CD4-positive, alpha-beta T cell treated with Interferon gamma for 1 hour (primary cell): Measurements from ENCODE around the gene AIMP1.

Source experiments
- DNase-seq: peaks from one replicate; pipeline ENCODE4 v3.0.0-alpha.2; 2020

The AIMP1 gene

DNA sequence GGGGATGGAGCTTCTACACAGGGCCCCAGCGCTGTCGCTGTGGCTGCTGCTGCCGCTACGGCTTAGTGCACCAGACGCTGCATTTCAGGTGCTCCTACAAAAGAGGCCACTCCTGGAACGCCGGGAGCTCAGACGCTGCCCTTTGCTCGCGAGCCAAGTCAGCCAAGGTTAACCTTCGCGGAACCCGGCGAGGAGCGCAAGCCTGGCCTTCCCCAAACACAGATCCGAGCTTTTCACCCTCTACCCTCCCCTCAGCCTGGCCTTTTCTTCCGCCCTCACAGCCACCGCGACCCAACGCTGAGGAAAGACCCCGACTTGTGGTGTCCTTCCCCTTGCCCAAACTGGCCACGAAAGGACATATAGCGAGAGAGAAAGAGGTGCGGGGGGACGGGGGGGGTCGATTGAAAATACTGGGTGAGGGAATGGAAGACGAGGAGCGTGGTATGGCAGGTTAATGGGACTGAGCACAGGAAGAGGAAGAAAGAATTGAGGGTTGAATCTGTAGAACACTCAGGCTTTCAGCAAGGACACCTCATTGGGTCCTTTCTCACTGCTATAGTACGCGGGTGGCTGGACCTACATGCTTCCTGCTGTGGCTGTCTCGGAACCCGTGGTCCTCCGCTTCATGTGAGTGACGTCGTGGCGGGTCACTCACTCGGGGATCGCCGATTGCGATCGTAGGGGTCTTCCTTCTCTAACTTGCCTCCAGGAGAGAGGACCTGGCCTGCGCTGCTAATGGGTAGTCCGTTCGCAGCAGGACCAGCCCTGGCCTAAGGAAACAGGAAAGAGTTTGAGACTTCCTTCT is at the start of gene AIMP1, which contains the start of gene TBCK:
Gene AIMP1 (plus strand): TSS at position 583 of the 805 bp plus-strand sequence. CDS start 8,460 bp downstream, outside the sequence.
Gene TBCK (minus strand): TSS at position 242 of the 805 bp plus-strand sequence. CDS start 7,249 bp downstream, outside the sequence.
- peak; percentile 90 for DNase-seq

DNA sequence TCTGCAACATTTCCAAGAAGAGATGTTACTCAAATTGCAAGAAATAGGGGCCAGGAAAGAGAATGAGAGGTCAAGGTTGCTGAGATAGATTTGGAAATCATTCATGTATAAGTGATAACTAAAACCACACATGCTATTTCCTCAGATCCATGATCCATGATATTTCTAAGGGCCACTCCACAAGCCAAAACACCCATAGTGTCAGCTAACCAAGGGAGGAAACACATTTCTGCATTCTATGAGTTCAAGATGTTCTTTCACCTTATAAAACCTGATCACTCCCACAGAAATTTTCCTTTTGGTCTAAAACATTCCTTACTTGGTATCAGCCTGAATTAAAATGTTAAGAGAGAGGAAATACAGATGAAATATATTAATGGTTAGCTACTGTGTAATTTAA is 47.6 kb upstream of the AIMP1 start:
- no peak for DNase-seq

DNA sequence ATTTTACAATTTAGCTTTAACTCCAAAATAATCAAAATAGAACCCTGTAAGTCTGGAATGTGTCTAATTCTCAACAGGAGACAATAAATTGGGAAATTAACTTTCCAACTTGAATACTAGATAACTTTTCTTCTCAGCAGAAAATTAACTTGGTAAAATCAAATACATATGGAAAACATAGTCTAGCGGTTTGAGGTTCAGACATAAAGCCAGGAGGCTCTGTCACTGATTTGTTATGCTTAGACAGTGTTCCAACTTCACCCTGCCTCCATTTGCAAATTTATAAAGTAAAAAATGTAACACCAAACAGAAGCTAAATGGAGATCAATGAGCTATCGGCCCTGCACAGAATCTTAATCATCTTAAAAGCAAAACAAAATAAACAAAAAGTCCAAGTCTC is 46.6 kb upstream of the AIMP1 start:
- DNase-seq, result no peak

- no peak for DNase-seq
These were observed 45.6 kb upstream of the AIMP1 start for GRCh38 chr4:106270736-106271135.

- DNase-seq, result no peak
These were observed 42.5 kb upstream of the AIMP1 start for GRCh38 chr4:106273831-106274230.

DNA sequence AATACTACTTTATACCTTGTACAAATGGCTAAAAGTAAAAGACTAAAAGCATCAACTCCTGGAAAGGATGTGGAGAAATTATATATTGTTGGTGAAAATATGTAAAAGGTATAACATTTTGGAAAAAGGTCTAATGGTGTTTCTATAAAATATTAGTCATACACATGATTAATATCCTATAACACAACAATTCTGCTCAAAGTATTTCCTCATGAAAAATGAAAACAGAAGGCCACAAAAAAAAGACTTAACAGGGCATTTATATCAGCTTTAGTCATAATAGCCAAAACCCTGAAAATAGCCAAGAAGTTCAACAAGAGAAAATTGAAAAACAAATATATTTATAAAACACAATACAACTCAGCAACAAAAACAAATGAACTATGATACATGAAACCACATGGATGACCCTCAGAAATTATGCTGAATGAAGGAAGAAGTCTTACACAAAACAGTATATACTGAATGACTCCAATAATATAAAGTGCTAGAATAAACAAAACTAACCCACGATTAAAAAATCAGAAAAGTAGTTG is 39.1 kb upstream of the AIMP1 start:
- DNase-seq, result no peak

DNA sequence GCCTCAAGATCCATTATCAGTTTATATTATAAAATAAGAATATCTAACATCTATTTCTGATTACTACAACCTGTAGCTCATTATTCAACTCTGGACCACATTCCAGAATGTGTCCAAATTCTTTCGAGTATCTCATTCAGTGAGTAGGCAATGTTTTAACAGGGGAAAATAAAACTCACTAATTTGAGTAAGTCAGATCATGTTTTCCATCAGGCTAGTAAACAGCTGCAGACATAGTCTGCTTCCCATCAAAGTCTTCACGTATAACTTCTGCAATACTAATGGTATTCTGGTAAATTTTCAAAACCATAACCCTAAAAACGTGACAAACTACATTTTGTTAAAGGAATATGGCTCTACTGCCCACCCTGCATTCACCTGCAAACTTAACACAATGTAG is 32.1 kb upstream of the AIMP1 start:
- no peak for DNase-seq

- no peak for DNase-seq
These were observed 29.7 kb upstream of the AIMP1 start for GRCh38 chr4:106286611-106287010.

GRCh38 chr4:106287353-106287969 is 28.9 kb upstream of the AIMP1 start:
- DNase-seq, result no peak

GRCh38 chr4:106289737-106290136 is 26.6 kb upstream of the AIMP1 start:
- no peak for DNase-seq

- DNase-seq, result no peak
These were observed 24.7 kb upstream of the AIMP1 start for GRCh38 chr4:106291678-106292077.

- no peak for DNase-seq
These were observed 22.3 kb upstream of the AIMP1 start for GRCh38 chr4:106294062-106294461.

DNA sequence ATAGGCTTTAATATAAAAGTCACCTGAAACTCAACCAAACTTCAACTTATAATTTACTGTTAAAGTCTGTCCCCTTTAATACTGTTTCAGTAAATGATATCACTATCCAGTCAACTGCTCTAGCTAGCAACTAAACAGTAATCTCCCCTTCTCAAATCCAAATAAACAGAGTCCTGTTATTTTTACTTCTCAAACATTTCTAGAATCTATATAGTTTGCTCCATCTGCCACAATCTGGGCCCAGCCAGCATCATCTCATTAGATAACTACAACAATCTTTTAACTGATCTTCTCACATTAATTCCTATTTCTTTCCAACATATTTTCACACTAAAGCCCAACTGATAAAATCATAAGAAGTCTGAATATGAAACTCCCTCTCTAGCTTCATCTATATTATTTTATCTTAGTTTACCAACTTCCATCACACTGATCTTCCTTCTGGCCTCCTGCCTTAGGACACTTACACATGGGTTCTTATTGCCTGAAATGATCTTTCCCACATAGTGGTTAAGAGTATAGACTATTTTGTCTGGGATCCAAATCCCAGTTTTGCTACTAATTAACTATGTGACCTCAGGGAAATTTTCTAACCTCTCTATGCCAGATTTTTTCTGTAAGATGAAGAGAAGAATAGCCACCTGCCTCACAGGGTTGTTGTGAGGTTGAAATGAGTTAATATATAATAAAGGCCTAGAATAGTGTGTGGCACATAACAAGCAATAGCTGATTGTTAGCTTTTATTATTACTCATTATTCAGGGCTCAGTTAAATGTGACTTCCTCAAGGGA is 18.9 kb upstream of the AIMP1 start:
- no peak for DNase-seq

GRCh38 chr4:106299977-106300376 is 16.4 kb upstream of the AIMP1 start:
- no peak for DNase-seq

DNA sequence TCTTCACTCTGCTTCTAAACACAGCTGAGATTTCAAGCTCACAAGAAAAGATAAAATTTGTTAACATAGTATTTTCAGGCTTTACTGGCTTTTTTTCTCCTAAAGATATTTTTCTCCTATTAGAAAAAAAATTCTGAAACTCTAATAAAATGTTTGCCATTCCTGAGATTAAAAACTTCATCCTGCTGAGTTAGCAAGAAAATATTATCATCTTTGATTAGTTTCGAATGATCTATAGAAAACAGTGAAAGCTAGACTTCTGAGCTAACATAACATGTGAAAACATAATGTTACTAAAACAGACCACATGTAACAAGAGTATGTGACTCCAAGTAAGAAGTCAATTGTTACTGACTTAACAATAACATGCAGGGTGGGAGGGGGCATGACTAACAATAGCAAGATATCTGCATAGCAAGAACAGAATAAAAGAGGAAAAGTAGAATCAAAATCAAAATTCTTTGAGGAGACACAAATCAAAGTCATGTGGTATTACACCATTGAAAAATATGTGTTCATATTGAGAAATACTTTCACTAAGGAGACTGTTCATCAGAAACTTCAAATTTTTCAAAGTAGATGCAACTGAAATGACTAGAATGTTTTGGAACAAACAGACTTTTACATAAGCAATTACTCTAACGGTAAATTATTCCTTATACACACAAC is 14.8 kb upstream of the AIMP1 start:
- no peak for DNase-seq

DNA sequence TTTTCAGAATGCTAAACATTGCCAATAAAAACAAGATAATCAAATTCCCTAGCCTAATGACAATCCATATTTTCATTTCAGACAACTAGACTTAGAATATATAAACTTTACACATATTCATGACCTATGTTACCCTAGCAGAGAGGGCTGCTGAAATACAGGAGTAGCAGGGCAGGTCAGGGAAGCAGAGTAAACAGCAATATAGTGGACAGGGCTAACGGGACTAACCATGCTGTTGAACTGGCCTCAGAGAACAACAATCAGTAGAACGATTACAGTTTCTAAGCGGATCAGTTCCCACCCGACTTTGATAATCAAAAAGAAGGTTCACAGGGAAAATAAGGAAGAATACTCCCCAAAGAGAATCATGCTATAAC is 14.3 kb upstream of the AIMP1 start:
- no peak for DNase-seq

DNA sequence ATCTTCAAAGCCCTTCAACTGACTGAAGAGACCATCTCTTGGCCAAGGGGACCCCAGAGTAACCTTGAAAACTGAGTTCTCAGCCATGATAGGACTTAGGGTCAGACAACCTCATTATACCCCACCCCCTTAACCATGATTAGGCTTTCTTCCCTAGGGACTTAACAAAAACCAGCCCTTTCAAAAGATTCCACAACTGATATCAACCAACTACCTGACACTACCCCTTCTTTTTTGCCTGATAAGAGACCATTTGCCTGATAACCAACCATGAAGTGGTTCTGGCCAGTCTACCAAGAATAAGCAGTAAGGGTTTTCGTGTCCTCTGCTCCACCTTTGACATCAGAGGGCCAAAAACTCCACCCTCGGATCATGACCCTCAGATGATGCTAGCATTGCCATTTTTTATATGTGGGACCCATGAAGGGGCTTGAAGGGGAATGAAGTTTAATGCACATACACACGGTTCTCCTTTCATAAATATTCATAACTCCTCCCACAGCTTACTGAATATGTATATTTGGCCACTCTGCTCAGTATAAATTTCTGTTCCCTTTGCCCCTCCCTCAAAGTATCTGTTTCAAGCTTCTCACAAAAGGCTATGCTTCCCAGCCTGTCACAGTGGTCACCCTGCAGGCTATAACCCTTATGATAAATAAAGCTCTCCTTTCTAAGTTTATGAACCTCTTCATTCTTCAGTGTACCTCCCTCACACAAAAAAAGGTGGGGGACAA is 12.6 kb upstream of the AIMP1 start:
- DNase-seq, result no peak

DNA sequence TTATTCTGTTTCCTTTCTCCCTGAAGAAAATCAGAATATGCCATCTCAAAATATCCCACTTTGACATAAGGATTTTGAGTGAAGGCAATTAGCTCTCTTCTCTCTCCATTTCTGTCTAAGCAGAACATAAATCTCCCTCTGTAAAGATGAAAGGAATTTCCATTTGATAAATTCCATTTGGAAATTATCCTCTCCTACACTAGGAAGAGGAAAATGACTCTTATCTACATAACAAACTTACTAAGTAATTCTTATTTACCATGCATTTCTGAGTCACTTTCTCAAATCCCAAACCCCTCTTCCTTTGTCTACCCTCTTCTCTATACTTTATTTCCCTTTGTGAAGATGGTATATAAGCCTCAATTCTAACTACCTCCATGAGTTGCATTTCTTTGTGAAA is 11.7 kb upstream of the AIMP1 start:
- DNase-seq, result no peak

DNA sequence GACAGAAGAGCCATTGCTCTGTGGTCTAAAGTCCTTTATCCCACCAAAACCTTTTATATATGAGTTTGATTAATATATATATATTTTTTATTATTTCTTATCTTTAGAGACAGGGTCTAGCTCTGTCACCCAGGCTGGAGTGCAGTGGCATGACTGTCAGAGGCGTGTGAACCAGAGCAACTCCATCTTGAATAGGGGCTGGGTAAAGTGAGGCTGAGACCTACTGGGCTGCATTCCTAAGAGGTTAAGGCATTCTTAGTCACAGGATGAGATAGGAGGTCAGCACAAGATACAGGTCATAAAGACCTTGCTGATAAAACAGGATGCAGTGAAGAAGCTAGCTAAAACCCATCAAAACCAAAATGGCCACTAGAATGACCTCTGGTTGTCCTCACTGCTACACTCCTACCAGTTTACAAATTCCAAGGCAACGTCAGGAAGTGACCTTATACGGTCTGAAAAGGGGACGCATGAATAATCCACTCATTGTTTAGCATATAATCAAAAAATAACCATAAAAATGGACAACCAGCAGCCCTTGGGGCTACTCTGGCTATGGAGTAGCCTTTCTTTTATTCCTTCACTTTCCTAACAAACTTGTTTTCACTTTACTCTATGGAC is 10.8 kb upstream of the AIMP1 start:
- DNase-seq, result no peak

DNA sequence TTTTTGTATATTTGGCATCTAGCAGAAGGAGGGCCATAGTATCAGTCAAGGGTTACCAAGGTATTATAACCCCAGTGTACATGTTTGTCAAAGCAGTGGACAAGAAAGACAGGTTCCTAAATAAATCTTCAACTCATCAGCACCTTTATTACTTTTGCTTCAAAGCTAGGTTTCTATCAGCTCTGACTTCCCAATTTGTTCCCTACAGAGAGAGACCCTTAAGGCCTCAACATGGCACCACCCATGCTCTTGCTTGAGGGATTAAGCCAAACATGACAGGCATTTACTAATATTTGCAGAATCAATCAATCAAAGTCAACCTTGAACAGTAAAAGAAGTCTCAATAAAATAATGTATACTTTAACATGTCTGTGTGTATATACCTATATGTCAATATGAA is 9.8 kb upstream of the AIMP1 start:
- no peak for DNase-seq

- no peak for DNase-seq
These were observed 4.0 kb upstream of the AIMP1 start for GRCh38 chr4:106312377-106312776.
